NCI-H2196 treated with DMSO at 0.1 percent for 48 hours (cell line): ENCODE measurements around the gene TMEM39A.

Experiments
- DNase-seq: peaks from one replicate; lab custom pipeline; 2025; ENCODE audit not compliant: unreplicated experiment; lab: John Stamatoyannopoulos, UW

Gene TMEM39A, protein sequence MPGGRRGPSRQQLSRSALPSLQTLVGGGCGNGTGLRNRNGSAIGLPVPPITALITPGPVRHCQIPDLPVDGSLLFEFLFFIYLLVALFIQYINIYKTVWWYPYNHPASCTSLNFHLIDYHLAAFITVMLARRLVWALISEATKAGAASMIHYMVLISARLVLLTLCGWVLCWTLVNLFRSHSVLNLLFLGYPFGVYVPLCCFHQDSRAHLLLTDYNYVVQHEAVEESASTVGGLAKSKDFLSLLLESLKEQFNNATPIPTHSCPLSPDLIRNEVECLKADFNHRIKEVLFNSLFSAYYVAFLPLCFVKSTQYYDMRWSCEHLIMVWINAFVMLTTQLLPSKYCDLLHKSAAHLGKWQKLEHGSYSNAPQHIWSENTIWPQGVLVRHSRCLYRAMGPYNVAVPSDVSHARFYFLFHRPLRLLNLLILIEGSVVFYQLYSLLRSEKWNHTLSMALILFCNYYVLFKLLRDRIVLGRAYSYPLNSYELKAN

DNA sequence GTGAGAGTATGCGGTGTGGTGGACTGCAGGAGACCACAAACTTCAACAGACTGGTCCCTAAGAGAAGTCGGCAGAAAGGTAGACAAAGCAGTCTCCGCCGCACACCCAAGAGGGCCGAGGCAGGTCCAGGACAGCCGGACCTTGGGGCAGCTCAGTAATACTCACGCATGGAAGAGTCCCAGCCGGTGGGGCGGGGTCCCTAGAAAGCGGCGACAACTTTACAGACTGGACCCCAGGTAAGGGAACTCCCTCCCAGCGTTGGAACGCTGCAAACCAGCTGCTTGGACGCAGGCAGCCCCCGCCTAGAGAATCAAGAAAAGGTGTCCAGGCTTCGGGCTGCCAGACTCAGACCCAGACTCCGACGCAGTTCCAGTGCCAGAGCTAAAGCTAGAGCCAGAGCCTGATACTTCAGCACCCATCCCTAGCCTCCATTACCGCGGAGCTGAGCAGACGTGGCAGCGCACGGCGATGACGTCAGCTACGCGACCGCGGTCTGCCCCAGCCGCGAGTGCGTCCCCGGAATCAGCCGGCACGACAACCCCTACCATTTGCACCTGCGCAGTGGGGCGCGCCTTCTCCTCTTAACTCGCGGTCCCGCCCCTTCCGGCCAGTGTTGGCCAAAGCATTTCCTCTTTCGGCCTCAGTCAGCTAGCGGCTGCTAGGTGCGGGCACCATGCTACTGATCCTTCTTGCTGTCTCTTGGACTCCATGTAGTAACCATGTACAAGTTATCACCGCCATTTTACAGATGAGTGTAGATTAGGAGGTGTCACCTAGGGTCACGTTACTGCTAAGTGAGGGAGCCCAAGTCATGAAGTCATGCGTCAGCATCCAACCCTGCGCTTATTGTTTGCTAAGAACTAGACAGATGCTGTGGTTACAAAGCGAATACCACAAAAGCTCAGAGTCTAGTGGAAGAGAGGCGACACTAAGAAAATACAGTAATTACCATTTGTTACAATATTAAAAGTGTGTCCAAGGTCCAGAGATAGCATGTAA is at the start of gene TMEM39A:
TMEM39A (minus strand) TSS at position 445 of the 999 bp plus-strand sequence. CDS start 1,541 bp downstream, outside the sequence.
- peak; percentile 99 for DNase-seq

DNA sequence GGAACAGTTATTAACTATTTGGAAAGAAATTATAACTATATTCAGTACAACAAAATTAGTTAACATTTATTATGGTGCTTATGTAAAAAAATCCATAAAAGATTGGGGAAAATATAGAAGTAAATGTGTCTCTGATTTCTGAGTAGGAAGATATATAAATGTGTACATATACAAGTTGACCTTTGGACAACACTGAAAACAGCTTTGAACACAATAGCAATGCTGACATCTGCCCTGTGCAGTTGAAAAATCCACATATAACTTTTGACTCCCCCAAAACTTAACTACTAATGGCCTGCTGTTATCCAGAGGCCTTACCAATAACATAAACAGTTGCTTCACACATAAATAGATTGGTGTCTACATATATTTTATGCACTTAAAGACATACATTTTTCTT is 47.3 kb upstream of the TMEM39A start:
- DNase-seq = no peak

DNA sequence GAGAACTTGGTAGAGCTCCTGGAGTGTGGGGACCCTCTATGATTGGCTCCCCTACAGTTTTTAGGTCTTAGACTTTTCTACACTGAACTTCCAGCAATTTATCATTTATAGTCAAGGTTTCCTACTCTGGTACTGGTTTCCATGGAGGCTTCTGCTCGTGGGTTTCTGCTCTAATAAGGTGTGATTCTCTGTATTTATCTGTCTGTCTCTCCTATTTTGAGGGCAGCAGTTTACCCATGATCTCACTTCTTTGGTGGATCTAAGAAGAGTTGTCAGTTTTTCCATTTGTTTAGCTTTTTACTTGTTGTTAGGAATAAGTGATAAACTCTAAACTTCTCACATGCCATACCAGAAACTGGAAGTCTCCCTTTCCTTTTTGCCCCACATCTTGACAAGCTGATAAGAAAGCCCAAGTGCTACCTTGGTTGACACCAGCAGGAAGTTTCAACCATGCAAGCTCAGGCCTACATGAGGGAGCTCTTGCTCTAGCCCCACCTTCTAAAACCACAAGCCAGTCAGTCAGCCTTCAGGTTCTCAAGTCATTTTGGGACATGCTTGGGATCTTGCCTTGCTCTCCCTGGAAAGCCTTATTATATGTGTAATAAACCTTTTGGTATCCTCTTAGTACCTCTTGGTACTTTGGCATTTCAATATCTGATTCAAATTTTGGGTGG is 44.9 kb upstream of the TMEM39A start:
- no peak for DNase-seq

DNA sequence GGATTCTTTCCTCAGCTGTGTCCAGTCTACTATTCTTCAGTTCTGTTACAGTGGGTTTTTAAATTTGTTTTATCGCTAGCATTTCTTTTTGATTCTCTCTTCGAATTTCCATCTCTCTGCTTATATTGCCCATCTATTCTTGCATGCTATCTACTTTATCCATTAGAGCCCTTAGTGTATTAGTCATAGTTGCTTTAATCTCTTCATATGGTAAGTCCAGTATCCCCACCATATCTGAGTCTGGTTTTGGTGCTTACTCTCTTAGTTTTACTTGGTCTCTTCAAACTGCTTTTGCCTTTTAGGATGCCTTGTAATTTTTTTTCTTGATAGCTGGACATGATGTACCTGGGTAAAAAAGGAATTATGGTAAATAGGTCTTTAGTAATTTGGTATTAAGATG is 44.0 kb upstream of the TMEM39A start:
- DNase-seq = no peak

DNA sequence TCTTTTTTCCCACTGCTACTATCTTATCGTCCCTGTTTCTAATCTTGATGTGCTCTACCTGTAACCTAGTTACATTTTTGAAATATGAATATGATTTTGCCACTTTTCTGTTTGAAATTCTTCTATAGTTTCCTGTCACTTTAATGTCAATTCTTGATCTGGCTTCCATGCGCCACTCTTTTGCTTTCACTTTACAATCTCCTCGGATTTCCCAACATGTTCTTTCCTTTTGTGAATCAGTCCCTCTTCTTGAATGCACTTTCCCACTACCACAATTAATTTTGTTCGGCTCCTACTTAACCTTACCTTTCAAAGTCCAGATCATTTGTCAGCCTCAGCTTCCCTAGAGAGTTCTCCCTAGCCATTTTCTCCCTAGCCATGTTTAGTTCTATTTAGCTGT is 43.2 kb upstream of the TMEM39A start:
- no peak for DNase-seq

DNA sequence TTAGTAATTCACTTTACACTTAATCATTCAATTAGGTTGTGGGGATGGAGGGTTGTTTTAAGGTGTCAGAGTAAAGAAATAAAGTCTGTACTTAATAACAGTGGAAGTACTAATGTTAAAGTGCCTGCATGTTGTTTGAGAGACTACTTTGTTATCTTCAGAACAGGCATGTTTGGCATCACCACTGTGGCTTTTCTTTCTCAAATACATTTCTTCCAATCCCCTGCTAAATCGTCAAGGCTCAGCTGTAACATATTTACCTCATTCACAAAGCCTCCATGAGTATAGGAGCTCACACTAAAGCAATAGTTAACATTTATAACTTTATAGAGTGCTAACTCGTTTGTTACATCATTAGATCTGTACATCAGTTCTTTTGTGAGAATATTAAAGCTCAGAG is 37.5 kb upstream of the TMEM39A start:
- DNase-seq = no peak

DNA sequence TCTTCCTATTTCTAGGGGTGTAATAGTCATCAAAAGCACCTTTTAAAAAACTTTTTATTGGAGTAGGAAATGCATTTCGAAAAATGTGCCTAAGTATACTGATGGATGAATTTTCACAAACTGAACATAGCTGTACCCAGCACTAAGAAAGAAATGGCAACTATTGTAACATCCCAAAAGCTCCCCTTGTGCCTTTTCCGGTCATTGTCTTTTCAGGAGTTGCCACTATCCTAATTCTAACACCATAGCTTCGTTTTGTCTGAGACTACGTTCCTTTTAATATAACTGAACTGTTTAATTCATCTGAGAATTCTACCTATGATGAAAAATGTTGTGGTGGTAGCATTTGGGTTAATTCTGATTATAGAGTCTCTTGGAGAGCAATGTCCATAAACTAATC is 36.9 kb upstream of the TMEM39A start:
- no peak for DNase-seq

DNA sequence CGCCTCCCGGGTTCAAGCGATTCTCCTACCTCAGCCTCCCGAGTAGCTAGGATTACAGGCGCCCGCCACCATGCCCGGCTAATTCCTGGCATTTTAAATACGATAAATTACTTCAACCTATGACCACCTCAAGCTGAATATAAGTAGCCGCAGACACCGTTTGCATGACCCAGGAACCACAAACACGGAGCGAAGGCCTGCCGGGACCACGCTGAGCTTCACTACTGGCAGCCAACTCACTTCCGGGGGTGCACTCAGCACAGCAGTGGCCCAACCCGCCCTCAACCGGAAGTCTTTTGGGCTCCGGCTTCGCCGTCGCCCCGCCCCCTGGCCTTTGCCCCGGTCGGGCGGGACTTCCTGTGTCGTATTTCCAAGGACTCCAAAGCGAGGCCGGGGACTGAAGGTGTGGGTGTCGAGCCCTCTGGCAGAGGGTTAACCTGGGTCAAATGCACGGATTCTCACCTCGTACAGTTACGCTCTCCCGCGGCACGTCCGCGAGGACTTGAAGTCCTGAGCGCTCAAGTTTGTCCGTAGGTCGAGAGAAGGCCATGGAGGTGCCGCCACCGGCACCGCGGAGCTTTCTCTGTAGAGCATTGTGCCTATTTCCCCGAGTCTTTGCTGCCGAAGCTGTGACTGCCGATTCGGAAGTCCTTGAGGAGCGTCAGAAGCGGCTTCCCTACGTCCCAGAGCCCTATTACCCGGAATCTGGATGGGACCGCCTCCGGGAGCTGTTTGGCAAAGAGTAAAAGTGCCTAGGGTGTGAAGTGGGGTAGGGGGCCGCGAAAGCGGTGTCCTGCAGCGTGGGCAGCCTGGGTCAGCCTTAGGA is 35.0 kb upstream of the TMEM39A start, which contains the start of gene TIMMDC1:
TIMMDC1 (plus strand) TSS at position 362 of the 826 bp plus-strand sequence; CDS start at position 549, 187 bp downstream.
- peak; percentile 99 for DNase-seq

DNA sequence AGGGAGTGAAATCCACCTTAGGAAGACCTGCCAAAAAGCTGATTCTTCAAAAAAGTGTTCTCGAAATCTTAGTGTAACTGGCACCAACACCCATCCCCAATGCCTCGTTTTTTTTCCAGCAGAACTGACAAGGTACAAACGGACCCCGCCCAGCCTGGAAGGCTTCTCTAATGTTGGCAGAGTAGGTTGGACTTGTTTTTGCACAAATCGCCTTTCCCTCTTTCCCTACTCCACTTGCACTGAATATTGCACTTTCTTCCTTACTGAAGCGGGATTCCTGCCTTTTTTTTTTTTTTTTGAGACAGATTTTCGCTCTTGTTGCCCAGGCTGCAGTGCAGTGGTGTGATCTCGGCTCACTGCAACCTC is 34.4 kb upstream of the TMEM39A start:
- DNase-seq = no peak

DNA sequence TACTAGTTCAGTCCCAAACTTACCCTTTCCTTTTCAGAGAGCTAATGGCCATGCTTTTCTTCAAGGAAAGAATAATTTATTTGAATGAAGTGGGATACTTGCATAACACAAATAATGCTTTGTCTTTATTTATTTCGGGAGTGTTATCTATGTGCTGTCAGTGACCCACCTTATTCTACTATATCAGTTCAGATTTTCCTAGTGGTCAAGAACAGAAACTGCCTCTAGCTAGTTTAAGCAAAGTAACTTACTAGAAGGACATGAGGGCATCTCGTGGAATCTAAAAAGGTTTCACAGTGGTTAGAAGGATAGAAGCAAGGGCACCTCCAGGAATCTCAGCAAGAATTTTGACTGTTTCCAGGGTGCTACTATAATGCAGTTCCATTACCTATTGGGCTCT is 31.2 kb upstream of the TMEM39A start:
- DNase-seq = no peak

DNA sequence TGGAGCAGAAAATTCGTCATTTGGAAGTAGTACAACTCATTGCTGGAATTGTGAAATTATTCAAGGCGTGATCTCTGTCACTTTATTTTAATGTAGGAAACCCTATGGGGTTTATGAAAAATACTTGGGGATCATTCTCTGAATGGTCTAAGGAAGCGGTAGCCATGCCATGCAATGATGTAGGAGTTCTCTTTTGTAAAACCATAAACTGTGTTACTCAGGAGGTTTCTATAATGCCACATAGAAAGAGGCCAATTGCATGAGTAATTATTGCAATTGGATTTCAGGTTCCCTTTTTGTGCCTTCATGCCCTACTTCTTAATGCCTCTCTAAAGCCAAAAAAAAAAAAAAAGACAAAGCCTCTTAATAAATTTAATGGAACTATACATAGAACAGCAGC is 29.4 kb upstream of the TMEM39A start:
- DNase-seq = no peak

DNA sequence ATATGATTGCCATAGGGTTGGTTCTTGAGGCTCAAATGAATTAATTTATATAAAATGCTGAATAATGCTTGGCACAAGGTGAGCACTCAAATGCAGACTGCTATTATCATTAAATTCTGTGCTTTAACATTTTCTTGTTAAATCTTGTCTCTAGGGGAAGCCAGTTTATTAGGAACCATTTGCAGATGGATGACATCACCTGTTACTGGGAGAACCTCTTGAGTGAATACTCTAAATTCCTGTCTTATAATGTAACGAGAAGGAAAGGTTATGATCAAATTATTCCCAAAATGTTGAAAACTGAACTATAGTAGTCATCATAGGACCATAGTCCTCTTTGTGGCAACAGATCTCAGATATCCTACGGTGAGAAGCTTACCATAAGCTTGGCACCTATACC is 28.7 kb upstream of the TMEM39A start:
- DNase-seq = no peak

DNA sequence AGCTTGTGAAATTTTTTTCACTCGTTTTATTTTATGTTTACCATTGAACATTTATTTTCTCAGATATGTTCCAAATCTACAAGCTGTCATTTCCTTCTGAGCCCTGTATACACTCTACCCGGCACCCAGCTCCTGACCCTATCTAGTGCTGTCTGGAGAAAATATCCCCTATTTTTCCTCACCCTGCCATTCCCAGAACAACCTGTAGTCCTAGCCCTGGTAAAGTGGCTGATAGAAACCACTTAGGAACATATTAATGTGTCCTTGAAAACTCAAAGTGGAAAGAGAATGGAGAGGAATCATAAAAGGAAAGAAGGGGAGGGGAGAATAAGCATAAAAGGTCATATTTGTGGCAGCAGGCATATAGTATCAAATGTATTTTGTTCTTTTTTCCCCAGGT is 26.7 kb upstream of the TMEM39A start:
- no peak for DNase-seq

DNA sequence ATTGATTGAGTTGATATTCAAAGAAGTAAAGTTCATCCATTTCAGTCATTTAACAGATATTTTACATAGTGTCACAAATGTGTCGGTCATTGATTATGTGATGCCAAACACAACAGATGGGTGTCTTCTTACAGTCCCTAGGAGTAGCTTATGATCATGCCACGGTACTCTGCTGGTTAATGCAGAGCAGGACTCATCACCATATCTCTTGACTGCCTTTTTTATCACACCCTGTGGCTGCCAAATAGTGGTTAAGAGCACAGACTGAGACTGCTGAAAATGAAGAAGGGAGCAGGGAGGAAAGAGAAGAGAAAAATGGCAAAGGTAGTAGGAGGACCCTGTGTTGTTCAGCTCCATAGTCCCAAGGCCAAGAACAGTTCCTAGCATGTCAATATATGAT is 22.1 kb upstream of the TMEM39A start:
- DNase-seq = no peak

DNA sequence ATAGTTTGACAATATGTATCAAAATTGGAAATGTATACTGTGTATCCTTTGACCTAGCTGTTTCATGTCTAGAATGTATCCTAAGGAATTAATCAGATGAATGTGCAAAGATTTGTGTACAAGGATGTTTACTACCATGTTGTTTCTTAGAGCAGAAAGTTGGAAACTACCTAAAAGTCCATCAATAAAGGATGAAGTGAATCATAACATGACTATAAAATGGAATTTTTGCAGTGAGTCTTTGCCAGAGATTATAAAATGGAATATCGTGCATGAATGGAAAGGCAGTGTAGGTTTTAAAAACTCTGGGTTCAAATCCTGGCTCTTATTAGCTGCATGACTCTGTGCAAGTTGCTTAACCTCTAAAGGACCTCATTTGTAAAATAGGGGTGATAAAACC is 19.7 kb upstream of the TMEM39A start:
- DNase-seq = no peak

DNA sequence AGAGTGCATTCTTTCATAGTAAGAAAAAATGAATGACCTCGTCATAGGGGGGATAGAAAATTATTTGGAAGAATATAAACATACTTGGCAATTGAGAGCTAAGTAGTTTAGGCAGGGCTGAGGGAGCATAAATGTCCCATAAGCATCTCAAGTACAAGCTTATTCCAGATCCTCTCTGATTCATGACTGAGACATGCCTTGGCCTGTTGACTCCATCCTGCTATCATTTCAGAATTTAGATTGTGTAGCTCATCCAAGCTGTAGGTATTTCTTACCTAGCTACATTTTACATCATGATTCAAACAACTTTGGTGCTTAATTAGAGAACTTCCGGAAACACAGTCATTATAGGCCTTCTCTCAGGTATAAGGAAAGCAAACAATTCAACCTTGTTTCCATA is 17.7 kb upstream of the TMEM39A start:
- no peak for DNase-seq

DNA sequence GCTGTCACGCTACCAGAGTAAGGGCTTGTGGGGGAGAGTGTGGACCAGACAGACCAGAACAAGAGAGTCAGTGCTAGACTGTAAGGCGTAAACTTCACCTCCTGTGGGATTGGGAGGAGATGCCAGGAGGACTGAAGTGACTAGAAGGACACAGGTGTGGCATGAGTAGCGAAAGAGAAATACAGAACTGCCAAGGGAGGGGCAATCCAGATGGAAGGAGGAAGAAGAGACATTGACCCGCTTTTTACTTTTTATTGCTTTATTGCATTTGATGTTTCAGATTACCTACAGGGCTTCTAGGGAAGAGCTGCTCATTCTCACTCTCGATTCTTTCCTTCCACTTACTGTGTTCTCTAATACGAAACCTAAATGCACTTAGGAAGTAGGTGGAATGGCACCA is 7.5 kb upstream of the TMEM39A start:
- DNase-seq = no peak

DNA sequence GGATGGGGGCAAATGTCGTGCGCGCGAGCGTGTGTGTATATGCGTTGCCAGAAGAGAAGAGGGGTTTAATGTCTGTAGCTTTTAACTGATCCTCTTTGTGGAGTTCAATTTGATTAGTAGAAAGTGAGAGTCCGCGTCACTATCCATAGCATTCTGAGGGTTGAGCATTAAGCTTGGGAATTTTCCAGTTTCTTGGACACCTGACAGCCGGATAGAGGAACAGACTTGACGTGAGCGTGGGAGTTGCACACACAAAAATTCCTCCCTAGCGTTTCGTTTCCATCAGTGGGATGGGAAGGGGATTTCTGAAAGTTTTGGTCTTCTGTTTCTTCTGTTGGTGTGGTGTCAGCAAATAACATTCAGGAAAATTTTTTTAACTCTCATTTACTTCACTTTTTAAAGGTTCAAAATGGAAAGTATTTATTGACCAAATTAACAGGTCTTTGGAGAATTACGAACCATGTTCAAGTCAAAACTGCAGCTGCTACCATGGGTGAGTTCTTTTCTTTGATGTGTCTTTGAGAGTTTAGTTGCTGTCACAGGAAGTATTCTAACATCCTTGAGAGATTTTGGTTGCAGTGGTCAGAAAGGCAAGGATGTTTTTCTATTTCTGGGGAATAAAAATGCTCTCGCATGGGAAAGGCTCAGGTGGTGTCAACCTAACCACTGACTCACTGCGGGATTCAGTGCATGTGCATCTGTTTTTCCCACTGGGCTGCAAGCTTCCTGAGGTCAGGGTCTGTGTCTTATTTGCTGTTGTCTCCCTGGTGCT is 6.2 kb upstream of the TMEM39A start:
- DNase-seq = no peak

DNA sequence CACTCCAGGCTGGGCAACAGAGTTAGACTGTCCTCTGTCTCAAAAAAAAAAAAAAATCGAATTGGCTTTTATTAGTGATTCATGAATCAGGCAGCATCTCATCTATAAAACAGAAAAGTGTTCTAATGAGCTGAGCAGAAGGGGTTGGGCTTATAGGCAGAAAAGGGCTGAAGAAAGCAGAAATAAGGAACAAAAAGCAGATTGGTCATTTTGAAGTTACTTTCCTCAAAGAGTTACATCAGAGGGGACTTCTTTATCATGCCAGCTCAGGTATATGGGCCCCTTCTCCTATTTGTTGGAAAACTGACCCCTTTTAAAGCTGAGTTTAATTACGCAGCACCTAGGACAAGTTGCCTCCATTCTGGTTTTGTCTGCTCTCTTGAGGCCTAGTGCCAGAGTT is 4.6 kb upstream of the TMEM39A start:
- no peak for DNase-seq

DNA sequence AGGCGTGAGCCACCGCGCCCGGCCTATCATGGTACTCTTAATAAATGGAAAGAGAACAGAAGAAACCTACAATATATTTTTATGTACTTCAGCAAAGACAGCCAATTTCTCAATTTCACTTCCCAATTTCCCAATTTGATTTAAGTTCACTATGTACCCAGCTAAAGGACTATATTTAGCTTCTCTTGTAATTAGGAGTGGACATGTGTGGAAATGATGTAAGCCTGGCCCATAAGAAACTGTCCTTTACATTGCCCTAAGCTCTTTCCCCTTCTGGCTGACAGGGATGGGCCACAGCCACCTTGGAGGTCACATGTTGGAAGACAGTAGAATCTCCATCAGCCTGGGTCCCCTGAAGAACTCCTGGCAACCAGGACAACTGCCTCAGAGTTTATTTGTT is 6.2 kb downstream of the TMEM39A start:
- no peak for DNase-seq
